Immature natural killer cell (primary cell): ENCODE measurements around the gene ISG15. TPM values are rescaled to one million over a fixed set of nuclear protein-coding genes. Genes with fewer than 3 reads are reported as not detected.
"Not testable (repeated sequence)": the region's sequence is repeated elsewhere in the genome, so short reads cannot be mapped to it uniquely, and the experiment has no call there.

ENCODE experiments used
- DNase-seq, 3 donors: peaks; one replicate each; pipeline ENCODE4 v3.0.0; 2022; ENCODE audit warnings: mixed read lengths in 1 of 3
- H3K27ac Mint-ChIP-seq, 6 donors: one replicate each; pipeline ENCODE4 v1.8.0; 2020; ENCODE audit warnings: mixed read lengths in 6 of 6, mild to moderate bottlenecking in 5 of 6, inconsistent platforms in 4 of 6, moderate library complexity in 3 of 6
- H3K27me3 Mint-ChIP-seq, 3 donors: one replicate each; pipeline ENCODE4 v1.8.0; 2020 to 2021; ENCODE audit warnings: low read depth in 3 of 3, mild to moderate bottlenecking in 3 of 3, mixed read lengths in 3 of 3, moderate library complexity in 3 of 3, inconsistent platforms in 1 of 3
- H3K36me3 Mint-ChIP-seq, 3 donors: one replicate each; pipeline ENCODE4 v1.8.0; 2020; ENCODE audit warnings: mixed read lengths in 3 of 3, inconsistent platforms in 2 of 3, mild to moderate bottlenecking in 2 of 3
- H3K4me1 Mint-ChIP-seq, 2 donors: one replicate each; pipeline ENCODE4 v1.8.0; 2020; ENCODE audit warnings: inconsistent platforms in 2 of 2, mild to moderate bottlenecking in 2 of 2, mixed read lengths in 2 of 2, moderate library complexity in 1 of 2
- H3K4me3 Mint-ChIP-seq, 5 donors: one replicate each; pipeline ENCODE4 v1.8.0; 2020; ENCODE audit warnings: mild to moderate bottlenecking in 5 of 5, mixed read lengths in 5 of 5, inconsistent platforms in 3 of 5, moderate library complexity in 3 of 5
- H3K9me3 Mint-ChIP-seq, 6 donors: one replicate each; pipeline ENCODE4 v1.8.0; 2020; ENCODE audit warnings: mild to moderate bottlenecking in 6 of 6, mixed read lengths in 6 of 6, inconsistent platforms in 4 of 6, moderate library complexity in 3 of 6
- polyA plus RNA-seq, 3 donors: library from polyadenylated mRNA; unstranded; fragments of 300-500 nt; fragmentation: Illumina TruSeq; gene quantifications; one replicate each; pipeline ENCODE4 v1.2.3, GENCODE V29; 2021

ISG15 gene
- polyA plus RNA-seq, 3 donors from 2014 or later, result 304 to 360 (median 354) TPM

DNA sequence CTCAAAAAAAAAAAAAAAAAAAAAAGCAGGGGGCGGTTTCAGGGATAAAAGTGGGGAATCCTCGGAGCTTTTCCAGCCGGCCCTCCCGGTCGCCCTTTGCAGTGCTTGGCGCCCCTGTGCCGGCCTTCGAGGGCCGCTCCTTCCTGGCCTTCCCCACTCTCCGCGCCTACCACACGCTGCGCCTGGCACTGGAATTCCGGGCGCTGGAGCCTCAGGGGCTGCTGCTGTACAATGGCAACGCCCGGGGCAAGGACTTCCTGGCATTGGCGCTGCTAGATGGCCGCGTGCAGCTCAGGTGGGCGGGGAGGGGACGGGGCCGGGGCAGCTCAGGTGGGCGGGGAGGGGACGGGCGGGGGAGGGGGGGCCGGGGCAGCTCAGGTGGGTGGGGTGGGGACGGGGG is 35.5 kb downstream of the ISG15 start:
- no peak overlapping the region for H3K27ac Mint-ChIP-seq
- no peaks in the 10 kb centered on the region for H3K9me3 Mint-ChIP-seq
- H3K36me3 Mint-ChIP-seq, result no peaks in the 10 kb centered on the region
- no peak overlapping the region for H3K4me3 Mint-ChIP-seq
- DNase-seq, result no peak
- no peaks in the 10 kb centered on the region for H3K4me1 Mint-ChIP-seq
- peaks cover 0 to 2% (median 0%) of the 10 kb centered on the region in 3 donors for H3K27me3 Mint-ChIP-seq

- H3K36me3 Mint-ChIP-seq, result no peaks in the 10 kb centered on the region
- no peak for DNase-seq
- H3K27me3 Mint-ChIP-seq, result peaks cover 0 to 2% (median 0%) of the 10 kb centered on the region in 3 donors
- H3K27ac Mint-ChIP-seq, result no peak overlapping the region
- H3K4me1 Mint-ChIP-seq, result no peaks in the 10 kb centered on the region
- H3K9me3 Mint-ChIP-seq, result no peaks in the 10 kb centered on the region
- H3K4me3 Mint-ChIP-seq, result no peak overlapping the region
Measured at GRCh38 chr1:1049318-1050165, 36.2 kb downstream of the ISG15 start.

- H3K4me3 Mint-ChIP-seq, result no peak overlapping the region
- DNase-seq, result no peak
- peaks cover 0 to 2% (median 0%) of the 10 kb centered on the region in 3 donors for H3K27me3 Mint-ChIP-seq
- H3K36me3 Mint-ChIP-seq, result no peaks in the 10 kb centered on the region
- no peaks in the 10 kb centered on the region for H3K4me1 Mint-ChIP-seq
- no peaks in the 10 kb centered on the region for H3K9me3 Mint-ChIP-seq
- H3K27ac Mint-ChIP-seq, result no peak overlapping the region
Measured at GRCh38 chr1:1050577-1051052, 37.3 kb downstream of the ISG15 start.

- H3K9me3 Mint-ChIP-seq, result no peaks in the 10 kb centered on the region
- no peaks in the 10 kb centered on the region for H3K36me3 Mint-ChIP-seq
- no peak for DNase-seq
- no peaks in the 10 kb centered on the region for H3K4me1 Mint-ChIP-seq
- no peak overlapping the region for H3K4me3 Mint-ChIP-seq
- no peak overlapping the region for H3K27ac Mint-ChIP-seq
- H3K27me3 Mint-ChIP-seq, result peaks cover 0 to 3% (median 2%) of the 10 kb centered on the region in 3 donors
Measured at GRCh38 chr1:1051127-1051810, 38.0 kb downstream of the ISG15 start.

- no peak overlapping the region for H3K4me3 Mint-ChIP-seq
- H3K36me3 Mint-ChIP-seq, result no peaks in the 10 kb centered on the region
- H3K27me3 Mint-ChIP-seq, result peaks cover 2 to 3% (median 2%) of the 10 kb centered on the region in 3 donors
- no peak overlapping the region for H3K27ac Mint-ChIP-seq
- no peaks in the 10 kb centered on the region for H3K9me3 Mint-ChIP-seq
- H3K4me1 Mint-ChIP-seq, result no peaks in the 10 kb centered on the region
- DNase-seq, result no peak
Measured at GRCh38 chr1:1052003-1052840, 38.9 kb downstream of the ISG15 start.

DNA sequence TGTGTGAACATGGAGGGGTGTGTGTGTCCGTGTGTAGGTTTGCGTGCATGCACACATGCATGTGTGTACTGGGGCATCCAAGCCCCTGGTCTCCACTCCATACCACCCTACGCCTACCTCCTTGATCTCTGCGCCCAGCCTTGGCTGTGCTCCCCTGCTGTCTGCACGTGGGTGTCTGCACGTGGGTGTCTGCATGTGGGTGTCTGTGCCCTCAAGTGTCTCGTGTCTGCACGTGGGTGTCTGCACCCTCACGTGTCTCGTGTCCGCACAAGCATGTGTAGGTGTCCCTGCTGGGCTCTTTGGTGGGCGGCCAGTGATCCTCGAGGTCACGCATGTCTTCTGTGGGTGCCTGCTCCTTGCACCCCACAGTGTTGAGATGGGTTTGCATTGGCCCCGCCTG is 39.7 kb downstream of the ISG15 start:
- H3K36me3 Mint-ChIP-seq, result no peaks in the 10 kb centered on the region
- no peak for DNase-seq
- no peaks in the 10 kb centered on the region for H3K9me3 Mint-ChIP-seq
- H3K4me1 Mint-ChIP-seq, result no peaks in the 10 kb centered on the region
- no peak overlapping the region for H3K27ac Mint-ChIP-seq
- H3K27me3 Mint-ChIP-seq, result peaks cover 3 to 5% (median 5%) of the 10 kb centered on the region in 3 donors
- no peak overlapping the region for H3K4me3 Mint-ChIP-seq

DNA sequence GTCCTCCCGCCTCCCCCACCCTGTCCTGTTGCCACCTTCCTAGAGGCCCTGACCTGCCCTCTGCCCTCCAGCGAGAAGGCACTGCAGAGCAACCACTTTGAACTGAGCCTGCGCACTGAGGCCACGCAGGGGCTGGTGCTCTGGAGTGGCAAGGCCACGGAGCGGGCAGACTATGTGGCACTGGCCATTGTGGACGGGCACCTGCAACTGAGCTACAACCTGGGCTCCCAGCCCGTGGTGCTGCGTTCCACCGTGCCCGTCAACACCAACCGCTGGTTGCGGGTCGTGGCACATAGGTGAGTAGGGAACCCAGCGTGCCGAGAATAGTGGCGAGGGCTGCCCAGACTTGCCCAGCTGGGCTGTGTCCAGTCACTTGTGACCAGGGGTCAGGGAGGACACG is 40.4 kb downstream of the ISG15 start:
- Mint-ChIP-seq H3K9me3 (no peaks in the 10 kb centered on the region), H3K4me3 (no peak overlapping the region), H3K27ac (no peak overlapping the region), H3K4me1 (peaks cover 0 to 2% of the 10 kb centered on the region in 2 donors), H3K27me3 (peaks cover 3 to 9% (median 6%) of the 10 kb centered on the region in 3 donors), H3K36me3 (no peaks in the 10 kb centered on the region)
- no peak for DNase-seq

- DNase-seq, result no peak
- H3K36me3 Mint-ChIP-seq, result no peaks in the 10 kb centered on the region
Measured at GRCh38 chr1:1054099-1054700, 40.9 kb downstream of the ISG15 start.

DNA sequence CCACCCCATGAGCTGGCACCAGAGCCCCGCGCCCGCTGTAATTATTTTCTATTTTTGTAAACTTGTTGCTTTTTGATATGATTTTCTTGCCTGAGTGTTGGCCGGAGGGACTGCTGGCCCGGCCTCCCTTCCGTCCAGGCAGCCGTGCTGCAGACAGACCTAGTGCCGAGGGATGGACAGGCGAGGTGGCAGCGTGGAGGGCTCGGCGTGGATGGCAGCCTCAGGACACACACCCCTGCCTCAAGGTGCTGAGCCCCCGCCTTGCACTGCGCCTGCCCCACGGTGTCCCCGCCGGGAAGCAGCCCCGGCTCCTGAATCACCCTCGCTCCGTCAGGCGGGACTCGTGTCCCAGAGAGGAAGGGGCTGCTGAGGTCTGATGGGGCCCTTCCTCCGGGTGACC is 41.7 kb downstream of the ISG15 start:
- peaks cover 0 to 5% of the 10 kb centered on the region in 2 donors for H3K4me1 Mint-ChIP-seq
- H3K27me3 Mint-ChIP-seq, result peaks cover 4 to 12% (median 9%) of the 10 kb centered on the region in 3 donors
- H3K27ac Mint-ChIP-seq, result no peak overlapping the region
- H3K4me3 Mint-ChIP-seq, result no peak overlapping the region
- no peaks in the 10 kb centered on the region for H3K36me3 Mint-ChIP-seq
- DNase-seq, result no peak
- H3K9me3 Mint-ChIP-seq, result no peaks in the 10 kb centered on the region

More at GRCh38 chr1:1054099-1054700, 40.9 kb downstream of the ISG15 start:
- no peak overlapping the region for H3K27ac Mint-ChIP-seq
- H3K4me3 Mint-ChIP-seq, result no peak overlapping the region
- peaks cover 0 to 5% of the 10 kb centered on the region in 2 donors for H3K4me1 Mint-ChIP-seq
- peaks cover 3 to 10% (median 7%) of the 10 kb centered on the region in 3 donors for H3K27me3 Mint-ChIP-seq
- no peaks in the 10 kb centered on the region for H3K9me3 Mint-ChIP-seq

- no peaks in the 10 kb centered on the region for H3K9me3 Mint-ChIP-seq
- DNase-seq, result no peak
- peaks cover 9 to 14% (median 11%) of the 10 kb centered on the region in 3 donors for H3K27me3 Mint-ChIP-seq
- H3K4me3 Mint-ChIP-seq, result no peak overlapping the region
- H3K27ac Mint-ChIP-seq, result no peak overlapping the region
- H3K4me1 Mint-ChIP-seq, result peaks cover 0 to 5% of the 10 kb centered on the region in 2 donors
- H3K36me3 Mint-ChIP-seq, result no peaks in the 10 kb centered on the region
Measured at GRCh38 chr1:1055841-1056736, 42.8 kb downstream of the ISG15 start.

DNA sequence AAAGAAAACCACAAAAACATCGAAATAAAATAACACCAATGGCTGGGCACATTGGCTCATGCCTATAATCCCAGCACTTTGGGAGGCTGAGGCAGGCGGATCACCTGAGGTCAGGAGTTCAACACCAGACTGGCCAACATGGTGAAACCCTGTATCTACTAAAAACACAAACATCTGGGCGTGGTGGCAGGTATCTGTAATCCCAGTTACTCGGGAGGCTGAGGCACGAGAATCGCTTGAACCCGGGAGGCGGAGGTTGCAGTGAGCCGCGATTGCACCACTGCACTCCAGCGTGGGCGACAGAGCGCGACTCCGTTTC is 44.4 kb downstream of the ISG15 start:
- not testable (repeated sequence) for H3K4me1 Mint-ChIP-seq, H3K36me3 Mint-ChIP-seq, DNase-seq, H3K27ac Mint-ChIP-seq, H3K9me3 Mint-ChIP-seq
- Mint-ChIP-seq H3K4me3 (peak overlapping the region; percentile 13 to 57 (median 49)), H3K27me3 (peaks cover 11 to 14% (median 11%) of the 10 kb centered on the region in 3 donors)

DNA sequence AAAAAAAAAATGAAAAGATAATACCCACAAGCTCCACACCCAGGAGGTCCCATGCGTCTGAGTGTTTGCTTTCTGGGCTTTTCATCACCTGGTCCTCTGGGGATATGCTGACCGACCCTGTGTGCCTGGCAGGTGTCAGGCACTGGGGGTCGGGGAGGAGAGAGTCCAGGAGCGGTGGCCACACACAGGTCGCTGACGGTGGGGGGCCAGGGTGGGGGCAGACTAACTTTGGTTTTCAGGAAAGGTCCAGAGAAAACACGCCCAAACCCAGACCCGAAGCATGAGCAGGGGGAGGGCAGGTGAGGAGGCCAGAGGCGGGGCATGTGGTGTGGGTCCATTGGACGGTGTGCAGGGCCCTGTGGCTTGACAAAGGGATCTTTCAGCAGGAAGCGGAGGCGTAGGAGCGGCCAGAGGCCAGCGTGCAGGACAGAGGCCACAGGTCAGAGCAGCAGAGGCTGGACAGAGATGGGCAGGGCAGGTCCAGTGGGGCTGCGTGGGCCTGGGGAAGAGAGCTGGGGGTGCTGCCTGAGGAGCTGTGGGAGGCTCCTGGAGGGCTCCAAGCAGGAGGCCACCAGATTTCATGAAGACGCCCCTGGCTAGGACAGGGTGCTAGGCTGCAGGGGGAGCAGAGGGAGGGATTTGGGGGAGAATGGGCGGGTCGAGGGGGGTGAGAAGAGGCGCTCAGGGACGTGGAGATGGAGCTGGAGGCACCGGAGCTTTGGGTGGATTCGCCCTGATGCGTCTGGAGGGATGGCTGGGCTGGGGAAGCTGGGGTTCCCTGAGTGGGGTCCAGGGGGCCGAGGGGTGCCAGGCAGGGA is 45.0 kb downstream of the ISG15 start:
- Mint-ChIP-seq H3K27ac (no peak overlapping the region), H3K4me3 (peak overlapping the region; percentile 57 to 74 (median 68)), H3K27me3 (peaks cover 11 to 14% (median 12%) of the 10 kb centered on the region in 3 donors), H3K9me3 (no peaks in the 10 kb centered on the region), H3K36me3 (no peaks in the 10 kb centered on the region), H3K4me1 (peaks cover 0 to 5% of the 10 kb centered on the region in 2 donors)
- DNase-seq, result no peak
